GM12875 (cell line): ENCODE data around the gene GPATCH8.

Source experiments
- H3K4me3 ChIP-seq: one replicate; pipeline ENCODE4 v1.5.1; 2011; ENCODE audit warnings: low read depth, low read length, control low read depth
- CTCF ChIP-seq: IDR thresholded peaks from 2 replicates; pipeline ENCODE4 v1.5.1; 2011; ENCODE audit warnings: low read depth, mild to moderate bottlenecking, control low read depth, inconsistent platforms, low read length, moderate library complexity, borderline replicate concordance; ENCODE audit not compliant: insufficient read depth

The GPATCH8 gene

DNA sequence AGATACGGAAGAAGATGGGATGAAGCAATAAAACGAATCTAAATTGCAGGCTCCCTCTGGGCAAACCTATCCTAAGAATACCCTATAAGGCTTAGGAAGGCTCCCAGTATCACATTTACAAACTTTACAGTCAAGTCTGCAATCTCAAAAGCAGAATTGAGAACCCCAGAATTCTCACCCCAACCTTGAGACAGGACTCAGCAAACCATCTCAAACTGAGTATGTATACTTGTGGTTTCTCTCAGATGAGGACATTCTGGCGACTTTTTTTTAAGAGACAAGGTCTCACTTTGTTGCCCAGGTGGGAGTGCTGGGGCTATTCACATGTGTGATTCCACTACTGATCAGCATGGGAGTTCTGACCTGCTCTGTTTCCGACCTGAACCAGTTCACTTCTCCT is 94.4 kb downstream of the GPATCH8 start:
- no peak for TF ChIP-seq CTCF
- H3K4me3 ChIP-seq, result no peak overlapping the region

GRCh38 chr17:44402564-44403172 is 100.5 kb downstream of the GPATCH8 start:
- TF ChIP-seq CTCF, result no peak
- no peak overlapping the region for H3K4me3 ChIP-seq

GRCh38 chr17:44400226-44400847 is 102.9 kb downstream of the GPATCH8 start:
- no peak overlapping the region for H3K4me3 ChIP-seq
- peak; percentile 27; the same call in 1 of the 2 replicates for TF ChIP-seq CTCF

GRCh38 chr17:44398692-44399691 is 104.2 kb downstream of the GPATCH8 start:
- H3K4me3 ChIP-seq, result no peak overlapping the region
- TF ChIP-seq CTCF, result no peak

DNA sequence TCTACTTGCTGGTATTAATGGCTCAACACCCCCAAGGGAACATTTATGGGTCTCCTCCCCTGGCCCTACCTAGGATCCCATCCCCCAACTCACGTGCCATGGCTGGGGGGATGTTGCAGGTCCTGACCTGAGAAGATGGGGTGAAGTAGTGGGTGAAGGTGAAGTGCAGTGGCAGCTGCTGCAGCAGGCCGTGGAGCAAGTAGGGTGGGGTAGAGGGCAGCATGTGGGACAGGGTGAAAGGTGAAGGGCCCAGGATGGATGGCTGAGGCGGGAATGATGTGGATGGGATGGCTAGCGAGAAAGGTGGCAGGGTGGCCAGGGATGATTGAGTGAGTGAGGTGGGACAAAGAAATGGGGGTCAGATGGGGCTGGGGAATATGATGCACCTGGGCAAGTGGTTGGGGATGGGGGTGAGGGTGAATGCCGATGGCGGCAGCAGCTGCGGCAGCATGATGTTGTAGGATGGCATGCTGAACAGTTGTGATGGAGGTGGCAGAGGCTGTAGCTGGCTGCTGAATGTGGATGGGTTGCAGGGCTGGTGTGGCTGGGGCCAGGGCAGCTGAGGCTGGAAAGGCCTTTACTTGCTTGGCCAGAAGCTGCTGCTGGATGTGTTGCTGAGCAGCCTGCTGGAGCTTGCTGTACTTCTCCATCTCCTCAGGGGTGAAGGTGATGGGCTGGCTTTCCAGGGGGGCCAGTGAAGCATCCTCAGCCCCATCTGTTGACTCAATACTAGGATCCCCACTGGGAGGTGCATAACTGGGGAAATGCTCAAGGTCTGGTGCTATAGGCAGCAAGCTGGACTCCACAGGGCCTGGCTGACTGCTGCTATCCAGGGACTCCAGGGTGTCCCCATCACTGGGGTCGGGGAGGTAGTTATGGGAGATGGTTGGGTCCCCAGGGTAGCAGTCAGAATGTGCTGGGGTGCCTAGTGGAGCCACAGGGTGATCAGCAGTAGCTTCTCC is 105.4 kb downstream of the GPATCH8 start:
- no peak overlapping the region for H3K4me3 ChIP-seq
- TF ChIP-seq CTCF, result no peak

- H3K4me3 ChIP-seq, result no peak overlapping the region
- TF ChIP-seq CTCF, result no peak
Measured at GRCh38 chr17:44396946-44397345, 106.3 kb downstream of the GPATCH8 start.
